ENCODE measurements around the gene KAZN.

Gene KAZN

DNA sequence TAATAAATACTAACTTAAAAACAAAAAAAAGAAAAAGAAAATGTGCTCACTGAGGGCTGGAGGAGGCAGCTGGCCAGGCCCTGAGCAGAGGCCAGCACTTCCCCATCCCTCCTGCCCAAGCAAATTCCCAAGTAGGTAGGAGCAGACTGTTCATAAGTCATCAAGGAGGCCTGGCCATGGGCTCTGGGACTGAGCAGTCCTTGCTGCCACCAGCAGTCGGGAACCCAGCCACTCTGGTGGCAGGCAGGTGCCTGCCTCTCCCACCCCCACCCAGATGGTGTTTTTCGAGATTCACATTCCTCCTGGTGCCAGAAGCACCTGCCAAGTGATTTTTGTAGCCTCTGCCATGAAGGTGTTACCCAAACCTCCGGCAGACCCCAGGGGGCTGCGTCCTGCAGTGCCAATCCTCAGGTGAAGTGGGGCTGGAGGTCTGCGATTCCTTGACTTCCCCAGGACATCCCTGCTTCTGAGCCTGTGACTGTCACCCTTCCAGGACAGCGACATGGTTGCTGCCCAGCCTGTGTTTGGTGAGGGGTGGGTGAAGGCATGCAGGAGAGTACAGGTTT is 350.9 kb downstream of the KAZN start:
- POLR2A ChIA-PET: no interaction called here
- CTCF ChIA-PET: no interaction called here
- DNase-seq (ENCODE audit: extremely low spot score): no peak
- TF ChIP-seq TARDBP (IDR thresholded peaks at IDR 0.05): no peak
- no peak for TF ChIP-seq FOXM1 (IDR thresholded peaks at IDR 0.05; ENCODE audit: borderline replicate concordance)
- no peak for TF ChIP-seq FOXA1 (IDR thresholded peaks at IDR 0.05)
- TF ChIP-seq ZNF384 (IDR thresholded peaks at IDR 0.05): no peak
- no peak for TF ChIP-seq LEF1 (IDR thresholded peaks at IDR 0.05; ENCODE audit: borderline replicate concordance)
- TF ChIP-seq PKNOX1 (IDR thresholded peaks at IDR 0.05): no peak
- no peak for TF ChIP-seq ELF4 (IDR thresholded peaks at IDR 0.05)
- TF ChIP-seq BHLHE40 (IDR thresholded peaks at IDR 0.05; ENCODE audit: borderline replicate concordance): no peak
- TF ChIP-seq L3MBTL2 (conservative IDR thresholded peaks at IDR 0.05): no peak
- no peak for TF ChIP-seq HDGF (IDR thresholded peaks at IDR 0.05; ENCODE audit: borderline replicate concordance)
- no peak for TF ChIP-seq ARNT (IDR thresholded peaks at IDR 0.05)

GRCh38 chr1:14949836-14950713 is 351.6 kb downstream of the KAZN start:
- no peak for TF ChIP-seq ZNF384 (IDR thresholded peaks at IDR 0.05)
- TF ChIP-seq SUZ12 (IDR thresholded peaks at IDR 0.05): no peak
- TF ChIP-seq TARDBP (IDR thresholded peaks at IDR 0.05): no peak
- no peak for TF ChIP-seq HDGF (IDR thresholded peaks at IDR 0.05; ENCODE audit: borderline replicate concordance)
- no peak for TF ChIP-seq ARNT (IDR thresholded peaks at IDR 0.05)
- no peak for TF ChIP-seq SP1 (IDR thresholded peaks at IDR 0.05)
- TF ChIP-seq CTBP1 (IDR thresholded peaks at IDR 0.05; ENCODE audit: borderline replicate concordance): no peak
- TF ChIP-seq FOXA1 (IDR thresholded peaks at IDR 0.05): no peak
- TF ChIP-seq FOXK2 (IDR thresholded peaks at IDR 0.05): no peak
- TF ChIP-seq L3MBTL2 (conservative IDR thresholded peaks at IDR 0.05): no peak
- TF ChIP-seq ELF4 (IDR thresholded peaks at IDR 0.05): no peak
- TF ChIP-seq FOXM1 (IDR thresholded peaks at IDR 0.05; ENCODE audit: borderline replicate concordance): no peak
- TF ChIP-seq BHLHE40 (IDR thresholded peaks at IDR 0.05; ENCODE audit: borderline replicate concordance): no peak
- no peak for TF ChIP-seq PKNOX1 (IDR thresholded peaks at IDR 0.05)
- no peak for TF ChIP-seq LEF1 (IDR thresholded peaks at IDR 0.05; ENCODE audit: borderline replicate concordance)
- no peak for TF ChIP-seq NFRKB (IDR thresholded peaks at IDR 0.05)
- ChIA-PET CTCF (no interaction called here), POLR2A (no interaction called here)
- peak; percentile 28 for DNase-seq (ENCODE audit: extremely low spot score)

GRCh38 chr1:14951766-14952165 is 353.3 kb downstream of the KAZN start:
- ChIA-PET CTCF (no interaction called here), POLR2A (no interaction called here)
- DNase-seq (ENCODE audit: extremely low spot score): no peak
- TF ChIP-seq FOXK2 (IDR thresholded peaks at IDR 0.05): no peak
- TF ChIP-seq ELF4 (IDR thresholded peaks at IDR 0.05): no peak
- no peak for TF ChIP-seq BHLHE40 (IDR thresholded peaks at IDR 0.05; ENCODE audit: borderline replicate concordance)
- TF ChIP-seq FOXA1 (IDR thresholded peaks at IDR 0.05): no peak
- no peak for TF ChIP-seq PKNOX1 (IDR thresholded peaks at IDR 0.05)
- no peak for TF ChIP-seq TARDBP (IDR thresholded peaks at IDR 0.05)
- no peak for TF ChIP-seq NFRKB (IDR thresholded peaks at IDR 0.05)
- TF ChIP-seq HDGF (IDR thresholded peaks at IDR 0.05; ENCODE audit: borderline replicate concordance): no peak
- TF ChIP-seq FOXM1 (IDR thresholded peaks at IDR 0.05; ENCODE audit: borderline replicate concordance): no peak
- no peak for TF ChIP-seq SUZ12 (IDR thresholded peaks at IDR 0.05)
- no peak for TF ChIP-seq SP1 (IDR thresholded peaks at IDR 0.05)
- no peak for TF ChIP-seq ZNF384 (IDR thresholded peaks at IDR 0.05)
- TF ChIP-seq ARNT (IDR thresholded peaks at IDR 0.05): no peak
- TF ChIP-seq LEF1 (IDR thresholded peaks at IDR 0.05; ENCODE audit: borderline replicate concordance): no peak

GRCh38 chr1:14952626-14953314 is 354.3 kb downstream of the KAZN start:
- ChIA-PET CTCF (interaction anchor here (0.6 kb wide), 1 partner anchor 154 kb away, joined by 4 read pairs; no protein-coding TSS in a partner anchor), POLR2A (no interaction called here)
- DNase-seq (ENCODE audit: extremely low spot score): no peak
- TF ChIP-seq CTBP1 (IDR thresholded peaks at IDR 0.05; ENCODE audit: borderline replicate concordance): no peak
- no peak for TF ChIP-seq NFRKB (IDR thresholded peaks at IDR 0.05)
- no peak for TF ChIP-seq FOXA1 (IDR thresholded peaks at IDR 0.05)
- no peak for TF ChIP-seq ARNT (IDR thresholded peaks at IDR 0.05)
- no peak for TF ChIP-seq LEF1 (IDR thresholded peaks at IDR 0.05; ENCODE audit: borderline replicate concordance)
- TF ChIP-seq TARDBP (IDR thresholded peaks at IDR 0.05): no peak
- no peak for TF ChIP-seq FOXM1 (IDR thresholded peaks at IDR 0.05; ENCODE audit: borderline replicate concordance)
- no peak for TF ChIP-seq ZNF384 (IDR thresholded peaks at IDR 0.05)
- no peak for TF ChIP-seq SP1 (IDR thresholded peaks at IDR 0.05)
- TF ChIP-seq SUZ12 (IDR thresholded peaks at IDR 0.05): no peak
- TF ChIP-seq L3MBTL2 (conservative IDR thresholded peaks at IDR 0.05): no peak
- no peak for TF ChIP-seq HDGF (IDR thresholded peaks at IDR 0.05; ENCODE audit: borderline replicate concordance)
- no peak for TF ChIP-seq BHLHE40 (IDR thresholded peaks at IDR 0.05; ENCODE audit: borderline replicate concordance)
- TF ChIP-seq ELF4 (IDR thresholded peaks at IDR 0.05): no peak

- ChIA-PET POLR2A (no interaction called here), CTCF (interaction anchor here (0.6 kb wide), 1 partner anchor 24 kb away, joined by 4 read pairs; no protein-coding TSS in a partner anchor)
- DNase-seq (ENCODE audit: extremely low spot score): no peak
Measured at GRCh38 chr1:14954210-14954609, 355.7 kb downstream of the KAZN start.

More at GRCh38 chr1:14954210-14954609, 355.7 kb downstream of the KAZN start:
- TF ChIP-seq TARDBP (IDR thresholded peaks at IDR 0.05): no peak
- no peak for TF ChIP-seq SP1 (IDR thresholded peaks at IDR 0.05)
- no peak for TF ChIP-seq HDGF (IDR thresholded peaks at IDR 0.05; ENCODE audit: borderline replicate concordance)
- TF ChIP-seq CTBP1 (IDR thresholded peaks at IDR 0.05; ENCODE audit: borderline replicate concordance): no peak
- TF ChIP-seq ZNF384 (IDR thresholded peaks at IDR 0.05): no peak
- no peak for TF ChIP-seq L3MBTL2 (conservative IDR thresholded peaks at IDR 0.05)
- TF ChIP-seq FOXM1 (IDR thresholded peaks at IDR 0.05; ENCODE audit: borderline replicate concordance): no peak
- no peak for TF ChIP-seq SUZ12 (IDR thresholded peaks at IDR 0.05)
- TF ChIP-seq FOXA1 (IDR thresholded peaks at IDR 0.05): no peak
- TF ChIP-seq FOXK2 (IDR thresholded peaks at IDR 0.05): no peak
- TF ChIP-seq BHLHE40 (IDR thresholded peaks at IDR 0.05; ENCODE audit: borderline replicate concordance): no peak
- TF ChIP-seq LEF1 (IDR thresholded peaks at IDR 0.05; ENCODE audit: borderline replicate concordance): no peak
- no peak for TF ChIP-seq PKNOX1 (IDR thresholded peaks at IDR 0.05)
- TF ChIP-seq NFRKB (IDR thresholded peaks at IDR 0.05): no peak
- TF ChIP-seq ARNT (IDR thresholded peaks at IDR 0.05): no peak

All from HEK293T (cell line).